Measurements from ENCODE around the gene DUSP1.

- peak in 1 of 7 experiments; percentile 4 for TF ChIP-seq CTCF (IDR thresholded peaks at IDR 0.05)
- TF ChIP-seq POLR2A (IDR thresholded peaks at IDR 0.05), result peak in 2 of 3 donors; percentile 78 to 89
Measured at GRCh38 chr5:172766287-172767108, 4.5 kb downstream of the DUSP1 start.

Measured in body of pancreas (tissue), 4 donors.